ENCODE results near the gene IFRD2. TPM values are rescaled to one million over a fixed set of nuclear protein-coding genes. Genes with fewer than 3 reads are reported as not detected.
A peak's percentile ranks its signal among the peaks of the same experiment; 100 is the strongest.

Gene IFRD2
- total RNA-seq, 1 donor from 2014 or later: 44.9 TPM

DNA sequence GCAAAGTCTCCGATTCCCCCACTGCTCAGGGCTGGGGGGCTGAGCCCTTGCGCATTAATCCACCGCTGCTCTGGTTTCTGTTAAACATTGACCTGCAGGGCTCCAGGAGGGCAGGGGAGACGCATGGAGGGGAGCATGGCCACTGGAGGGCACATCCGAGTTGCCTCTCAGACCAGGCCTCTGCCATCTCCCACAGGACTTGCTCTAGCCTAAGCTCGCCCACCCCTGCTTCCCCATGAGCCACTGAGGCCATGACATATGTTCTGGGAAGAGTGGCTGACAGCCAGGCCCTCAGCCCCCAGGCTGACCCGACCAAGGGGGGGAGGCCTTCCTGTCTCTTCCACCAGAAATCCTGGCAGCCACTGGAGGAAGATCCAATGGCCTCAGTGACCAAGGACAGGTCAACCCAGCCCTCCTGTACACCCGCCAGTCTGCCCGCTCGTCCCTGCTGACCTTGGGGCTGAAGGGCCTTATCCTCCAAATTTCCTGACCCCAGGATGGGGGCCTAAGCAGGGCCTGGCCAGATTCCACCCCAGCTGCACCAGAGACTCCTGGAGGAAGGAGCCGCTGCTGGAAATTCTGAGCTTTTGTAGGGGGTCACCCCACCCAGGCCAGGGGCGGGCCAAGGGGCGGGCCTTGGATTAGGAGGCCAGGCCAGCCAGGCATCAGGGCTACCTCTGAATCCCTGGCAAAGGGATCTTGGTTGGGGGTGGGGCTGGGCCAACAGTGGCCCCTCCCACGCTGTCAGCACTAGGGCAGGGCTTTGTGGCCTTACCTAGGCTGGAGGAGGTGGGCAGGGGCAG is 11.0 kb upstream of the IFRD2 start, which contains the start of gene HYAL1:
TSS of gene HYAL1 (minus strand) at position 562 of the 803 bp plus-strand sequence. CDS start 618 bp downstream, outside the sequence.
- Histone ChIP-seq H3K4me3 (ENCODE audit: low read length in 3 of 3) (peak within 1 kb of the TSS; percentile 35 to 70 (median 59)), H3K9ac (ENCODE audit: low read depth in 1 of 3, low read length in 3 of 3) (peak within 1 kb of the TSS; percentile 56 to 81 (median 63)), H3K27ac (ENCODE audit: low read depth, low read length) (peak within 1 kb of the TSS; percentile 65), H3K36me3 (ENCODE audit: control insufficient read depth in 3 of 3, insufficient read depth in 3 of 3, low read length in 3 of 3) (peaks cover 0 to 2% (median 0%) of the 10 kb centered on the region in 3 donors), H3K4me1 (ENCODE audit: control insufficient read depth in 3 of 3, insufficient read depth in 3 of 3, low read length in 3 of 3) (peaks cover 41 to 45% (median 42%) of the 10 kb centered on the region in 3 donors), H3K9me3 (ENCODE audit: control insufficient read depth in 3 of 3, low read length in 3 of 3) (no peaks in the 10 kb centered on the region), H3K27me3 (ENCODE audit: control insufficient read depth in 3 of 3, insufficient read depth in 3 of 3, low read length in 3 of 3) (no peaks in the 10 kb centered on the region)

DNA sequence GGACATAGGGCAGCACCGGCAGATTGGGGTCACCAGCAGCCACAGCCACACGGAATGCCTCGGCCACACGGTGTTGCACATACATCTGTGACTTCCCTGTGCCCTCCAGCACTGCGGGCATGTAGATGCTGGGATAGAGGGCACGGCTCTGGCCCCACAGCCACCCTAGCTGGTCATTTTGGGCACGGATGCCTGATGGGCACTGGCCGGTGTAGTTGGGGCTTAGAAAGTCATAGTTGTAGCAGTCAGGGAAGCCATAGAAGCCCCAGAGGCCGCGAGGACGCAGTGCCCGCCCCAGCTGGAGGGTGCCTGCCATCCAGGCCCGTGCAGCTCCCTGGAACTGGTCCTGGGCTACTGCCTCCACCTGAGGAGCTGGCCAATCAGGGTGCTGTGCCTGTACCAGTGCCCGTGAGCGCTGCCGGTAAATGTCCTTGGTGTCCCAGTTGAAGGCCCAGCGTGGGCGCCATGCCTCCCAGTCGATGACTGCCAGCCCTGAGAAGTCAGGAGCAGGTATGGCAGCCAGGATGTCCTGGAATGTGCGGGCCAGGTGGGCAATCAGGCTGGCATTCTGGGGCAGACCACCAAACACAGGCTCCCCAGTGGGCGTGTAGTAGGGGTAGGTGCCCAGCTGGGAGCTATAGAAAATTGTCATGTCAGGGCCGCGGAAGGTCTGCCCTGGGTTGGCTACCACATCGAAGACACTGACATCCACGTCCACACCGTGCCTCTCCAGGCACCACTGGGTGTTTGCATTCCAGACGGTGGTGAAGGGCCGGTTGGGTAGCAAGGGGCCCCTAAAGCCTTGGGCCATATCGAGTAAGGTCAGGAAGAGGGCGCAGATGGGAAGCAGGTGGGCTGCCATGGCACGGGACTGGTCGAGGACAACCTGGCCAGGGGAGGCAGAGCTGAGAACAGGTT is 10.1 kb upstream of the IFRD2 start:
- peak overlapping the region; percentile 19 to 81 (median 63) for H3K9ac ChIP-seq (ENCODE audit: low read depth in 1 of 3, low read length in 3 of 3)
- H3K27ac ChIP-seq (ENCODE audit: low read depth, low read length): peak overlapping the region; percentile 65
- H3K4me3 ChIP-seq (ENCODE audit: low read length in 3 of 3): peak overlapping the region; percentile 35 to 70 (median 59)
- H3K36me3 ChIP-seq (ENCODE audit: control insufficient read depth in 3 of 3, insufficient read depth in 3 of 3, low read length in 3 of 3): peaks cover 0 to 5% (median 0%) of the 10 kb centered on the region in 3 donors
- no peaks in the 10 kb centered on the region for H3K9me3 ChIP-seq (ENCODE audit: control insufficient read depth in 3 of 3, low read length in 3 of 3)
- peaks cover 44 to 53% (median 44%) of the 10 kb centered on the region in 3 donors for H3K4me1 ChIP-seq (ENCODE audit: control insufficient read depth in 3 of 3, insufficient read depth in 3 of 3, low read length in 3 of 3)
- H3K27me3 ChIP-seq (ENCODE audit: control insufficient read depth in 3 of 3, insufficient read depth in 3 of 3, low read length in 3 of 3): no peaks in the 10 kb centered on the region

DNA sequence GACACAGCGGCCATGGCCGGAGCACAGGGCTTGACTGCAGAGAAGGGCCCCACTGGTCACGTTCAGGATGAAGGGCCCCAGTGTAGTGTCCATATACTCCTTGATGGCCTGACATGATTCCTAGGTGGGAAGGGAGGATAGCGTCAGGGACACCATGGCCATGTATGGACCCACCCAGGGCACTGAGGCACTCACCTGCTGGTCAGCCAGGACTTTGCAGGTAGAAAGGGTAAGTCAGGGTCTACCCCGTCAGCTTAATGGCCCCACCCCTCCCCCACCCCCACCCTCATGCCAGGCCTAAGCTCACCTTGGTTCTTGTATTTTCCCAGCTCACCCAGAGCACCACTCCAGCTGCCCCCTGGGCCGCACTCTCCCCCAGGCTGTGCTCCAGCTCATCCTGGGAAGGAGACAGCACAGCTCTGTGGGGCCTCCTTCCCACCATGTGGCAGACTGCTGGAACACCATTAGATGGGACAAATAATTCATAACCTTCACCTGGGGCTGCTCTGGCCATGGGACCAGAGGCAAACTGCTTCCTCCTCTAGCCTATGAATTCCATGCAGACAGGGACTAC is 8.5 kb upstream of the IFRD2 start:
- H3K27me3 ChIP-seq (ENCODE audit: control insufficient read depth in 3 of 3, insufficient read depth in 3 of 3, low read length in 3 of 3): no peaks in the 10 kb centered on the region
- H3K27ac ChIP-seq (ENCODE audit: low read depth, low read length): peak overlapping the region; percentile 88
- peak overlapping the region; percentile 83 to 96 (median 94) for H3K9ac ChIP-seq (ENCODE audit: low read depth in 1 of 3, low read length in 3 of 3)
- H3K4me1 ChIP-seq (ENCODE audit: control insufficient read depth in 3 of 3, insufficient read depth in 3 of 3, low read length in 3 of 3): peaks cover 44 to 54% (median 44%) of the 10 kb centered on the region in 3 donors
- peaks cover 0 to 5% (median 4%) of the 10 kb centered on the region in 3 donors for H3K36me3 ChIP-seq (ENCODE audit: control insufficient read depth in 3 of 3, insufficient read depth in 3 of 3, low read length in 3 of 3)
- H3K9me3 ChIP-seq (ENCODE audit: control insufficient read depth in 3 of 3, low read length in 3 of 3): no peaks in the 10 kb centered on the region
- H3K4me3 ChIP-seq (ENCODE audit: low read length in 3 of 3): peak overlapping the region; percentile 84 to 86 (median 86)

DNA sequence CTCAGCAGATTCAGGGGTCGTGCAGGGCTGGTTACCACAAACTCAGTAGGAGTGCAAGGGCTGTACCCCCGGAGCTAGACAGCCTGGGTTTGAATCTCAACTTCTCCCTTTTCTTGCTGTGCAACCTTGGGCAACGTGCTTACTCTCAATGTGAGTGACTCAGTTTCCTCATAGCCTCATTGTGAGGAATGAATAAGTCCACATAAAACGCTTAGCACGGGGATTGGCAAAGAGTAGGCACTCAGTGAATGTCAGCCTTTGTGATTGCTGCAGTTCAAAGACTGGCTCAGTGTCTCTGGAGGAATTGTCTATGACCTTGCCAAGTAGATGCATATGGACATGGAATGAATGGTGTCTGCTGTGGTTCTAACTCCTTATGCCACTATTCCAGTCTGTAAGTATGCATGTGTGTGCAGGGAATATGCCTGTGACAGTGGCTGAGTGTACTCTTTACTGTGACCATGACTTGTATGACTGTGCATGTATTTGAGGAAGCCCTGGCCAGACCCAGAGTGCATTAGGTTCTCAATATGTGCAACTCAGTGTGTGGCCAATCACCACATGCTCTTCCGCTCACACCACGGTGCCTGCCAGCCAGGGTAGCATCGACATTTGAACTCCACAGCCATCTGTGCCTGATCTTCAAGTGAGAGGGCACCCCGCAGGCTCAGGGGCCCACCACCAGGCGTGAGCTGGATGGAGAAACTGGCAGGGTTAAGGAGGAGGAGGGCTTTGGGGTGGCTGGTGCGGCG is 7.9 kb upstream of the IFRD2 start:
- Histone ChIP-seq H3K9ac (ENCODE audit: low read depth in 1 of 3, low read length in 3 of 3) (peak overlapping the region; percentile 83 to 96 (median 94)), H3K27ac (ENCODE audit: low read depth, low read length) (peak overlapping the region; percentile 88), H3K36me3 (ENCODE audit: control insufficient read depth in 3 of 3, insufficient read depth in 3 of 3, low read length in 3 of 3) (peaks cover 0 to 5% (median 4%) of the 10 kb centered on the region in 3 donors), H3K27me3 (ENCODE audit: control insufficient read depth in 3 of 3, insufficient read depth in 3 of 3, low read length in 3 of 3) (no peaks in the 10 kb centered on the region), H3K4me3 (ENCODE audit: low read length in 3 of 3) (peak overlapping the region; percentile 84 to 86 (median 86)), H3K4me1 (ENCODE audit: control insufficient read depth in 3 of 3, insufficient read depth in 3 of 3, low read length in 3 of 3) (peaks cover 44 to 54% (median 44%) of the 10 kb centered on the region in 3 donors), H3K9me3 (ENCODE audit: control insufficient read depth in 3 of 3, low read length in 3 of 3) (no peaks in the 10 kb centered on the region)

DNA sequence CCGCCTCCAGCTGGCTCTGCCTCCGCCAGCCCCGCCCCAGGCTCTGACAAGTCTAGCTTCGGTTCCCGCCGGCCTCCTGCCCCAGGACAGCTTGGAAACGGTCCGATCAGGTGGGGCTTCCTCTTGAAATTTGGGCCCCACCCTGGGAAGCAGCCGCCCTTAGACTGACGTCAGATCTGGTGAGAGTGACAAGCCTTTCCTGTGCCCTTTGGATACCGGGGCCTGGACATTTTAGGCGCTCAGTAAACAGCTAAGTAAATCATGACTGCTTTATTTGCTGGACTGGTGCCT is 7.4 kb upstream of the IFRD2 start:
- no peaks in the 10 kb centered on the region for H3K9me3 ChIP-seq (ENCODE audit: control insufficient read depth in 3 of 3, low read length in 3 of 3)
- no peaks in the 10 kb centered on the region for H3K27me3 ChIP-seq (ENCODE audit: control insufficient read depth in 3 of 3, insufficient read depth in 3 of 3, low read length in 3 of 3)
- peak overlapping the region; percentile 84 to 86 (median 86) for H3K4me3 ChIP-seq (ENCODE audit: low read length in 3 of 3)
- peak overlapping the region; percentile 83 to 96 (median 94) for H3K9ac ChIP-seq (ENCODE audit: low read depth in 1 of 3, low read length in 3 of 3)
- peak overlapping the region; percentile 88 for H3K27ac ChIP-seq (ENCODE audit: low read depth, low read length)
- peaks cover 0 to 5% (median 4%) of the 10 kb centered on the region in 3 donors for H3K36me3 ChIP-seq (ENCODE audit: control insufficient read depth in 3 of 3, insufficient read depth in 3 of 3, low read length in 3 of 3)
- H3K4me1 ChIP-seq (ENCODE audit: control insufficient read depth in 3 of 3, insufficient read depth in 3 of 3, low read length in 3 of 3): peaks cover 44 to 54% (median 44%) of the 10 kb centered on the region in 3 donors

DNA sequence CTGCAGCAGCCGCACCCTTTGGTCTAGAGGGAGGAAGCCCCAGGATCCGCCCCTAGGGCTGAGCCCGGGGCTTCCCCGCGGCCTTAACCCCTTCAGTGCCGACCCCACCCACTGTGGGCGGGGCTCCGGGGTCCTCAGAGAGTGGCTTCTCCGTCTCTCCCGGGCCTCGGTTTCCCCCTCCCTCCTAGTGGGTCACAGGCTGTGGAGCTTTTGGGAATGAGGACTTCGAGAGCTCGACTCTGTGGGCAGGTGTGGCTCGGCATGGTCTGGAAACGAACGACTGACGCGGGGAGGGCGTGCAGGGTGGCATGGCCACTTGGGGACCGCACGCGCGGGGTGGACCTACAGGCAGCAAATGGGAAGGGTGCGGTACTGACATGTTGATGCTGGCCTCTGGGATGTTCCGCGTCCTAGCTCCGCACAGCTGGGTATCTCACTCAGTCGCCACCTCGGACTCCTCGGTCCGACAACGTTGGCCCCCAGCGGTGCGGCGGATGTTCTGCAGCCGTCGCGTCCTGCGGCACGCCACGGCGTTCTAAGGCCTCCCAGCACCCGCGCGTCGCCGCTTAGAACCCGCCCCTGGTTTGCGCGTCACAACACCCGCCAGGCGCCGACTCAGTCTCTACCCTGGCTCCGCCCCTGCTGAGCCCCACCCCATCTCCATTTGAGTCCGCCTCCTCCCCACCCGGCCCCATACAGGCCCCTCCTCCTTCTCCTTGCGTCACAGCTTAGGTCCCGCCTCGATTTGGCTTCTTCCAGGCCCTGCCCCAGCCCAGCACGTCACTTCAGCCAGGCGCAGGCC is 6.8 kb upstream of the IFRD2 start, which contains the start of the genes HYAL3 and NAA80:
TSS of gene HYAL3 (minus strand) at position 570 of the 802 bp plus-strand sequence. CDS start 3,803 bp downstream, outside the sequence.
TSS of gene NAA80 (minus strand) at position 570 of the 802 bp plus-strand sequence. CDS start 1,942 bp downstream, outside the sequence.
- no peaks in the 10 kb centered on the region for H3K27me3 ChIP-seq (ENCODE audit: control insufficient read depth in 3 of 3, insufficient read depth in 3 of 3, low read length in 3 of 3)
- H3K4me1 ChIP-seq (ENCODE audit: control insufficient read depth in 3 of 3, insufficient read depth in 3 of 3, low read length in 3 of 3): peaks cover 44 to 54% (median 44%) of the 10 kb centered on the region in 3 donors
- peaks cover 0 to 5% (median 4%) of the 10 kb centered on the region in 3 donors for H3K36me3 ChIP-seq (ENCODE audit: control insufficient read depth in 3 of 3, insufficient read depth in 3 of 3, low read length in 3 of 3)
- H3K27ac ChIP-seq (ENCODE audit: low read depth, low read length): peak within 1 kb of the TSS; percentile 88
- peak within 1 kb of the TSS; percentile 83 to 98 (median 94) for H3K9ac ChIP-seq (ENCODE audit: low read depth in 1 of 3, low read length in 3 of 3)
- peak within 1 kb of the TSS; percentile 96 to 98 (median 98) for H3K4me3 ChIP-seq (ENCODE audit: low read length in 3 of 3)
- H3K9me3 ChIP-seq (ENCODE audit: control insufficient read depth in 3 of 3, low read length in 3 of 3): no peaks in the 10 kb centered on the region

DNA sequence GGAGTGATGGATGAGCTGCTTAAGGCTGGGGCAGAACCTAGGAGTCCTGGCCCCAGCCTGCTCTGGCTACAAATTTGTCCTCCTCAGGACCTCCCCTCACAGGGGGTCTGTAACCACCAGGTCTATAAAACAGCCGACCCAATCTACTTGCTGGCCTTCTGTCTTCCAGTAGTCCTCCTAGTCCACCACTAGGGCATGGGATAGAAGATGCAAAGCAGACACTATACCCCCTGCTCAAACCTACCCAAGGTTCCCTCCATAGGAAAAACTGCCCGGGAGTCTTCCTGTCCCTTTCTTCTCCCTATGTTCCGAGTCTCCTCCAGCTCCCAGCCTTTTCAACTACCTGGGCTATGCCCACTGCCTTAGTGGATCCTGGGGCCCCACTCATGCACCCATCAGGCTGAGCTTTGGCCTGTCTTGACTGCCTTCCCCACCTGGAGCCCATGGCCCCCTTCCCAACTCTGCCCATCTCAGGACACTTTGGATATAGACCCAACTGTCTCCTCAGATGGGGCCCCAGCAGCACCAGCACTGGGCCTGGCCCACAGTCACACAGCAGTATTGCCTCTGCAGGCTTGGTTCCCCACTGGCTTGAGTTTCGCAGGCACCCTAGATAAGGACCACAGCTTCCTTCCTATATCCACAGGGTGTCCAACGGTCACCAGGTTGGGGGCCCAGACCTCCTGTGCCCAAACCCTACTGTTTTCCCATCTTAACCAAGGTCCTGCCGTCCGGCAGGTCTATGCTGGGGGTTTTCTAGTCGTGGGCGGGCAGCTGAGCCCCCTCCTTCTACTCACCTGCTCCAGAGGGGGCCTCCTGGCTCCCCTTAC is 5.9 kb upstream of the IFRD2 start:
- peak overlapping the region; percentile 79 to 98 (median 93) for H3K9ac ChIP-seq (ENCODE audit: low read depth in 1 of 3, low read length in 3 of 3)
- H3K4me1 ChIP-seq (ENCODE audit: control insufficient read depth in 3 of 3, insufficient read depth in 3 of 3, low read length in 3 of 3): peaks cover 44 to 55% (median 48%) of the 10 kb centered on the region in 3 donors
- peak overlapping the region; percentile 96 to 98 (median 98) for H3K4me3 ChIP-seq (ENCODE audit: low read length in 3 of 3)
- no peaks in the 10 kb centered on the region for H3K27me3 ChIP-seq (ENCODE audit: control insufficient read depth in 3 of 3, insufficient read depth in 3 of 3, low read length in 3 of 3)
- H3K27ac ChIP-seq (ENCODE audit: low read depth, low read length): peak overlapping the region; percentile 88
- H3K36me3 ChIP-seq (ENCODE audit: control insufficient read depth in 3 of 3, insufficient read depth in 3 of 3, low read length in 3 of 3): peaks cover 0 to 5% (median 4%) of the 10 kb centered on the region in 3 donors
- H3K9me3 ChIP-seq (ENCODE audit: control insufficient read depth in 3 of 3, low read length in 3 of 3): no peaks in the 10 kb centered on the region

DNA sequence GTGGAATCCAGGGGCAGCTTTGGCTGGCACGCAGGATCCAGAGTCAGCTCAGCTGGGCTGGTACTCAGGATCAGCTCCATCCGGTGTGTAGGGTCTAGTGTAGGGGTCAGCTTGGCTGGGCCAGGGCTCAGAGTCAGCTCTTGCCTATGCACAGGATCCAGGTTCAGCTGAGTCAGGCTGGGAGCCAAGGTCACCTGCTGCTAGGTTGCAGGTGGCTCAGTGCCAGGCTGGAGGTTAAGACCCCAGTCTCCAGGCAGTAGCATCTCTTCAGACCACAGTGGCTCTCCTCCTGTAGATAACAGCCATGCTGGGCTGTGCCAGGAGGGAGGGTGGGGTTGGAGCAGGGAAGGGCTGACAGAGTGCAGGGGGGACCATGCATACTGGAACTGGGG is 5.2 kb upstream of the IFRD2 start:
- peak overlapping the region in 1 of 3 donors; percentile 16 for H3K9ac ChIP-seq (ENCODE audit: low read depth in 1 of 3, low read length in 3 of 3)
- H3K36me3 ChIP-seq (ENCODE audit: control insufficient read depth in 3 of 3, insufficient read depth in 3 of 3, low read length in 3 of 3): peaks cover 0 to 5% (median 4%) of the 10 kb centered on the region in 3 donors
- peaks cover 43 to 54% (median 47%) of the 10 kb centered on the region in 3 donors for H3K4me1 ChIP-seq (ENCODE audit: control insufficient read depth in 3 of 3, insufficient read depth in 3 of 3, low read length in 3 of 3)
- no peaks in the 10 kb centered on the region for H3K27me3 ChIP-seq (ENCODE audit: control insufficient read depth in 3 of 3, insufficient read depth in 3 of 3, low read length in 3 of 3)
- H3K27ac ChIP-seq (ENCODE audit: low read depth, low read length): no peak overlapping the region
- H3K9me3 ChIP-seq (ENCODE audit: control insufficient read depth in 3 of 3, low read length in 3 of 3): no peaks in the 10 kb centered on the region
- no peak overlapping the region for H3K4me3 ChIP-seq (ENCODE audit: low read length in 3 of 3)
